22Rv1 (cell line): ENCODE results near the gene SLC34A3.
A peak's percentile ranks its signal among the peaks of the same experiment; 100 is the strongest.

Source experiments
- H3K27ac ChIP-seq: fragments of 450-650 bp; 2 replicates; pipeline ENCODE4 v1.5.1; 2017
- ZFX ChIP-seq: fragments of 450-650 bp; IDR thresholded peaks from 2 replicates; pipeline ENCODE4 v1.6.1; 2017; ENCODE audit warnings: antibody characterized with exemption, borderline replicate concordance
- TF ChIP-seq, protein P1 (sequence below): fragments of 450-650 bp; IDR thresholded peaks from 2 replicates; pipeline ENCODE4 v1.5.1; 2017; ENCODE audit warnings: mild to moderate bottlenecking

Gene SLC34A3

GRCh38 chr9:137234055-137234697, 3.5 kb downstream of the SLC34A3 start:
- TF ChIP-seq, protein P1, sequence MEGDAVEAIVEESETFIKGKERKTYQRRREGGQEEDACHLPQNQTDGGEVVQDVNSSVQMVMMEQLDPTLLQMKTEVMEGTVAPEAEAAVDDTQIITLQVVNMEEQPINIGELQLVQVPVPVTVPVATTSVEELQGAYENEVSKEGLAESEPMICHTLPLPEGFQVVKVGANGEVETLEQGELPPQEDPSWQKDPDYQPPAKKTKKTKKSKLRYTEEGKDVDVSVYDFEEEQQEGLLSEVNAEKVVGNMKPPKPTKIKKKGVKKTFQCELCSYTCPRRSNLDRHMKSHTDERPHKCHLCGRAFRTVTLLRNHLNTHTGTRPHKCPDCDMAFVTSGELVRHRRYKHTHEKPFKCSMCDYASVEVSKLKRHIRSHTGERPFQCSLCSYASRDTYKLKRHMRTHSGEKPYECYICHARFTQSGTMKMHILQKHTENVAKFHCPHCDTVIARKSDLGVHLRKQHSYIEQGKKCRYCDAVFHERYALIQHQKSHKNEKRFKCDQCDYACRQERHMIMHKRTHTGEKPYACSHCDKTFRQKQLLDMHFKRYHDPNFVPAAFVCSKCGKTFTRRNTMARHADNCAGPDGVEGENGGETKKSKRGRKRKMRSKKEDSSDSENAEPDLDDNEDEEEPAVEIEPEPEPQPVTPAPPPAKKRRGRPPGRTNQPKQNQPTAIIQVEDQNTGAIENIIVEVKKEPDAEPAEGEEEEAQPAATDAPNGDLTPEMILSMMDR: no peak
- TF ChIP-seq ZFX: no peak
- H3K27ac ChIP-seq: no peak overlapping the region

GRCh38 chr9:137234758-137235423, 4.2 kb downstream of the SLC34A3 start:
- no peak overlapping the region for H3K27ac ChIP-seq
- TF ChIP-seq, protein P1: no peak
- no peak for TF ChIP-seq ZFX

GRCh38 chr9:137235424-137236237, 4.9 kb downstream of the SLC34A3 start:
- H3K27ac ChIP-seq: peak overlapping the region; percentile 97
- TF ChIP-seq, protein P1: no peak
- TF ChIP-seq ZFX: no peak

GRCh38 chr9:137236238-137236935, 5.7 kb downstream of the SLC34A3 start:
- no peak for TF ChIP-seq ZFX
- TF ChIP-seq, protein P1: peak; percentile 99
- peak overlapping the region; percentile 97 for H3K27ac ChIP-seq

DNA sequence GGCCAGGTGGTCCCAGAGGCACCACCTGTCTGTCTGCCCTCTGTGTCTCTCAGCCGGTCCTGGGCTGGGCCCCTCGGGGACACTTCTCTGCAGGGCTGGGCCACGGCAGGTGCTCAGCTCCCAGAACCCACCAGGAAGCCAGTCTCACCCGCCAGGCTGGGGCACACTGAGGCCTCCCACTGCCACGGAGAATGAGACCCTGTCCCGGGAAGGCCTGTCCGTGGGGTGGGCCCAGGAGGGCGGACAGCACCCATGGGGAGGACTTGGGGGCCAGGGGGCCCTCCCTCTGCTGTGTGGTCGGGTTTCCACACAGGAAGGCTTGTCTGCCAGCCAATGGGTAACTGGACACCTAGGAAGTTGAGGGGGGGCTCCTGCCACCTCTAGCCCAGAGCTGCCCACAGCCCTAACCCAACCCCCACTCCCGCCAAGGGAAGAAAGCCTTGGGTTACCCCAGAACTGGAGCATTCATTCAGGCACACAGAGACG, 6.3 kb downstream of the SLC34A3 start:
- H3K27ac ChIP-seq: peak overlapping the region; percentile 97

GRCh38 chr9:137237759-137238726, 7.3 kb downstream of the SLC34A3 start:
- peak overlapping the region; percentile 97 for H3K27ac ChIP-seq
- TF ChIP-seq, protein P1: no peak
- TF ChIP-seq ZFX: no peak

More for the DNA sequence above, 6.3 kb downstream of the SLC34A3 start:
- no peak for TF ChIP-seq ZFX
- TF ChIP-seq, protein P1: no peak

GRCh38 chr9:137239541-137240200, 9.0 kb downstream of the SLC34A3 start:
- peak overlapping the region; percentile 97 for H3K27ac ChIP-seq
